Hepatic stellate cell (primary cell): Measurements from ENCODE around the gene NDUFB2.
"Not testable (repeated sequence)": the region's sequence is repeated elsewhere in the genome, so short reads cannot be mapped to it uniquely, and the experiment has no call there.

Source experiments
- DNase-seq: peaks from one replicate; pipeline ENCODE4 v3.0.0; 2011; ENCODE audit warnings: low spot score

Gene NDUFB2

GRCh38 chr7:140734729-140735128, 38.2 kb downstream of the NDUFB2 start:
- no peak for DNase-seq

DNA sequence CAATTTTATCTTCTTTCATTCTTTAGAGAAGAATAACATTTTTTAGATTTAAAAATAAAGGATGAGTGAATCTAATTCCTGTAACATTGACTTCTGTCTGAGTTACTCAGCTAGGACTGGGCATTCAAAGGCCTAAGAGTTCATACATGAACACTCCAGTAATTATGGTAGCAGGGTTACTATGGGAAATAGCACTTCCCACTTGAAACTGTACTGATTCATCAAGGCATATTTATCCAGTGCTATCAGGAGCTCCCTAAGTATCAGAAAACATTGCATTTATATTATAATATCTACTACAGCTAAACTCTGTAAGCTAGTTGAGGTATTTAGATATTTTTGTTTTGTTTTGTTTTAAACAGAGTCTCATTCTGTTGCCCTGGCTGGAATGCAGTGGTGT, 41.8 kb downstream of the NDUFB2 start:
- no peak for DNase-seq

- DNase-seq = not testable (repeated sequence)
Observed at GRCh38 chr7:140743255-140743654, 46.7 kb downstream of the NDUFB2 start.

DNA sequence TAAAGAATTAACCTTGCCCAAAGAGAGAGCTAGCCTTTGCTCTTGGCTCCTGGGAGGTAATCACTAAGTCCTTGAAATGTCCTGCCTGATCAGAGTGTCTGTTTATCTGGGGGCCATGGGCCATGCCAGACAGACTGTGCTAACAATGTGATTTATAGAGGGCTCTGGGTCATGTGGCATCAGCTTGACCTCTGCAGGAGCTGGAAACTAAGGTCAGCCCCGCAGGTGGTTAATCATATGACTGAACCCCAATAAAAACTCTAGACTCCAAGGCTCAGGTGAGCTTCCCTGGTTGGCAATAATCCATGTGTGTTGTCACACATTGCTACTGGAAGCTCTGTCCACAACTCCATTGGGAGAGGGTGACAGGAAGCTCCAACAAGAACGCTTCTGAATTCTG, 47.5 kb downstream of the NDUFB2 start:
- no peak for DNase-seq

DNA sequence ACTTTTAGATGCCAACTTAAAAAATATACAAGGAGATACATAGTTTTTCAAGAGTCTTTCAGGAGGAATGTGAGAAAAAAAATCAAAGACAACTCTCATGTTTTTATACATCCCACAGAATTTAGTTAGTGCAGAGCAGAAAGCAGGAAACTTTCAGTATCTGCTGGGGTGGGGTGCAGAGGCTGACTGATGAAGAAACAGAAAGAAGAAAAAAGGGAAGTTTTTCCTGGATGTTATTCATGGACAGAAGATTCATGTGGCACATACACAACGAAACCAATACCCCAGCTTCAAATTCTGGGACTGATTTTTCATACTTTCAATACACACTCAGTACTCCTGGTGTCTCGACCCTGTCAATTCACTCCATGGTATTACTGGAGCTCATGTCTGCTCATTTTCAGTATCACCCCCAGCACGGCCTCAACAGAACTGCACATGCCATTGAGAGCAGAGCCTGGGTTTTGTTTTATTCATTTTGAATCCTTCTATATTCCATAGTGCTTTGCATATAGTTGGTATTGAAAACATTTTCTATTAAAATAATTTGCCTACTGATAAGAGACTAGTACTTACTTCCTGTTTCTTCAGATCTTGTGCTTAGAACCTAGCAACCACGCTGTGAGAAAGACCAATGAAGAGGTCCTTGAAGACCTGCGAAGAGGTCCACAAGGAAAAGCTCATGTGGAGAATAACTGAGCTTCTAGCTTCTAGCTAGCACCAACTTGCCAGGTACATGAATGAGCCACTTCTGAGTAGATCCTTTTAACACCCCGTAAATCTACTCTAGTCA, 49.0 kb downstream of the NDUFB2 start:
- DNase-seq = no peak

GRCh38 chr7:140746751-140747150, 50.2 kb downstream of the NDUFB2 start:
- DNase-seq = no peak

- DNase-seq = no peak
Observed at GRCh38 chr7:140752533-140752932, 56.0 kb downstream of the NDUFB2 start.

DNA sequence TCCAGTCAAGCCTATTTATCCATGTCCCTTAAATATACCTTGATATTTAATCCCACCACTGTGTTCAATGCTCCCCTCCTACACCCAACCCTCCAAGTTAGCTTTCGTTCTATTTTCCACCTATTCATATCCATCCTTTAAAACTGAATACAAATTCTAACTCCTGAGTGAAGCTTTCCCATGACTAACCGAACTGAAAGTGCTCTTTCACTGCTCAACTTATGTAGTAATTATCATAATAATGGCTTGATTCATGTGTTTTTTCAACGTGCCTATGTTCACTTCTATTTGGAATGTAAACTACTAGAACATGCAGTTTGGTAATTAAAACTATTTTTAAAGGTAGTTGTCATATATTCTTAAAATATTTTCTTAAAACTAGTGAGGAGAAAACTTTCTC, 58.0 kb downstream of the NDUFB2 start:
- DNase-seq = no peak
